IPS-NIHi11 (cell line): Measurements from ENCODE around the gene CEP89.
A peak's percentile ranks its signal among the peaks of the same experiment; 100 is the strongest.
"Not testable (repeated sequence)": the region's sequence is repeated elsewhere in the genome, so short reads cannot be mapped to it uniquely, and the experiment has no call there.

Experiments
- DNase-seq: peaks from one replicate; pipeline ENCODE4 v3.0.0; 2012; ENCODE audit warnings: mixed read lengths, low spot score

The CEP89 gene

DNA sequence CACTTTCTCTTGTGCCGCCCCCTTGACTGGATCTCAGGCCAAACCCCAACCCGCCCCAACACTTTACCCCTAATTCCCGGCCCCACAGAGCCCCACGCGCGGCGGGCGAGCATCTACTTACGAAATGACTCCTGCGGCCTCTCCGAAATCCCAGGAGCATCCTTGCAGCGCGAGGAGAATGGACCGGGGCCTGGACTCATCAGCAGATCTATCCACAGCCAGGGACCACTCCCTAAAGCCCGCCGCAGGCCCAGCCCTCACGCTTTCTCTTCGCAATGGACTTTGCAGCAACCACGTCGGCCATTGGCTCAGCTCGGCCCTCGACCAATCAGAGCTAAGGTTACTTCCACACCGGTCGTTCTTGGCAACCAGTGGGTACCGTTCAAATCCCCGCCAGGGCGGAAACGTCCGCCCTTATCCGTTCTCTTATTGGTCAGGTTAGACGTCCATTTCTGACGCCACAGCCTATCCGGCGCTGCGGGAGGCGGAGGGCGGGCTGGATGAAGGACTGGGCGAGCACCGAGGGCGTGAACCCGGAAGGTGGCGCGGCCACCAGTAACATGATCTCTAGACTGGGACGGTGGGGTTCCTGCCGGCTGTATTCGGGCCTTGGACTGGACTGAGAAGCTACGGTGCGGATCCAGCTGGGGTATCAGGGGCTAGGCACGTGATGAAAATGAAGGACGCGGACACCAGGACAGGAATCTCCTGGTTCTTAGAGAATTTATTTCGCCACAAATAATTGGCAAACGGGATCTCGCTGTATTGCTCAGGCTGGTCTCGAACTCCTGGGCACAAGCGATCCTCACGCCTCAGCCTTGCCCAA, at the start of gene CEP89, which contains the start of gene FAAP24:
CEP89 (minus strand) TSS at position 244 of the 826 bp plus-strand sequence; CDS start at position 160, 84 bp downstream.
FAAP24 (plus strand) TSS at position 528 of the 826 bp plus-strand sequence. CDS start 955 bp downstream, outside the sequence.
- peak; percentile 99 for DNase-seq

DNA sequence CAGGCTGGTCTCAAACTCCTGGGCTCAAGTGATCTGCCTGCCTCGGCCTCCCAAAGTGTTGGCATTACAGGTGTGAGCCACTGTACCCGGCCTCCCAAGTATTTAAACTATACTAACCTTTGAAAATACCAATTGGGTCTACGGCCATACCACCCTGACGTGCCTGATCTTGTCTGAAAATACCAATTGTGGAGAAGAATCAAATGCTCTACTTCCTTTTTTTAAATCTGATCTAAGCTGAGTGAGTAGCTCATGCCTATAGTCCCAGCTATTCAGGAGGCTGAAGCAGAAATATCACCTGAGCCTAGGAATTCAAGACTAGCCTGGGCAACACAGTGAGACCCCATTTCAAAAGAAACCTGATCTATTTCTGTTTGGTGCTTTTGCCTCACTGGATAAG, 39.1 kb upstream of the CEP89 start:
- not testable (repeated sequence) for DNase-seq

DNA sequence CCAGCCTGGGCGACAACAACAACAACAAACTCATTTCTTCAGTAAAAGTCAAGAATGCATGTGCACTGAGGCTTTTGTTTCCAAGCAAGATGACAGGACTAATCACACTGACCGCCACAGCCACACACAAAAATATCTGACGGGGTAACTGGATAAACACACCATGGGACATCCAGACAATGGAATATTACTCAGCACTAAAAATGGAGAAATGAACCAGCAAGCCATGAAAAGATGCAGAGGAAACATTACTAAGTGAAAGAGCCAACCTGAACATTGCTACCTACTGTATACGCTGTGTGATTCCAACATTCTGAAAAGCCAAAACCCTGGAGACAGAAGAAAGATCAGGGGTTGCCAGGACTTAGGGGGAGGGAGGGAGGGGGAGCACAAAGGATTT, 37.0 kb upstream of the CEP89 start:
- DNase-seq, result no peak

DNA sequence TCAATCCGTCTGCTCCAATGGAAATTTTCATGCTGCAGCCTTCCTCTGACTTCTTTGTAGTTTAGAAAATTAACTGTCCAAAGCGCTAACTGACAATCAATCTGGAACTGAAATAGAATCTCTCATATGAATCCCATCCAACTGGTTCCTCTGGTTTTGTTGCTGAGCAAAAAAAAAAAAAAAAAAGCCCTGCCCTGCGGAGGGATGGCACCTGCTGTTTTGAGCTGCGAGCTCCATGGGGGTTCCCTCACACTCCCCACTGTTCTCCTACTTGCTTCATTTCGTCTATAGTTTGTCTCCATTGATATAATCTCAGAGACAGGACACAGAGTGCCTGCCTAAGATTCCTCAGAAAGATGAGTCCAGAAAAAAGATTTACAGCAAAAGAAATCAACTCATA, 33.7 kb upstream of the CEP89 start:
- peak; percentile 33 for DNase-seq

- not testable (repeated sequence) for DNase-seq
Observed at GRCh38 chr19:33003424-33004024, 31.8 kb upstream of the CEP89 start.

GRCh38 chr19:33002126-33002865, 30.5 kb upstream of the CEP89 start:
- not testable (repeated sequence) for DNase-seq

GRCh38 chr19:33000910-33001309, 29.2 kb upstream of the CEP89 start:
- no peak for DNase-seq

GRCh38 chr19:33000510-33000909, 28.8 kb upstream of the CEP89 start:
- DNase-seq, result no peak

DNA sequence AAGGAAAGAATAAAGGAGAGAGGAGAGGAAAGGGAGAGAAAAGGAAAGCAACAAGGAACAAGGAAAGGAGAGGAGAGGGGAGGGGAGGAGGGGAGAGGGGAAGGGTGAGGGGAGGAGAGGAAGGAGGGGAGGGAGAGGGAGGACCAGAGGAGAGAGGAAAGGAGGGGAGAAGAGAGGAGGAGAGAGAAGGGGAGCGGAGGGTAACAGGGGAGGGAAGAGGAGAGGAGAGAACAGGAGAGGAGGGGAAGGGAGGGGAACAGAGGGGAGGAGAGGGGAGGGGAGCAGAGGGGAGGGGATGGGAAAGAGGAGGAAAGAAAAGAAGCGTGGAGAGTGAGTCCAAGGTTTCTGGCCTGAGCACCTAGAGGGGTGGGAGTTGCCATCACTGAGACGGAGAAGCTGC, 27.0 kb upstream of the CEP89 start:
- DNase-seq, result no peak

DNA sequence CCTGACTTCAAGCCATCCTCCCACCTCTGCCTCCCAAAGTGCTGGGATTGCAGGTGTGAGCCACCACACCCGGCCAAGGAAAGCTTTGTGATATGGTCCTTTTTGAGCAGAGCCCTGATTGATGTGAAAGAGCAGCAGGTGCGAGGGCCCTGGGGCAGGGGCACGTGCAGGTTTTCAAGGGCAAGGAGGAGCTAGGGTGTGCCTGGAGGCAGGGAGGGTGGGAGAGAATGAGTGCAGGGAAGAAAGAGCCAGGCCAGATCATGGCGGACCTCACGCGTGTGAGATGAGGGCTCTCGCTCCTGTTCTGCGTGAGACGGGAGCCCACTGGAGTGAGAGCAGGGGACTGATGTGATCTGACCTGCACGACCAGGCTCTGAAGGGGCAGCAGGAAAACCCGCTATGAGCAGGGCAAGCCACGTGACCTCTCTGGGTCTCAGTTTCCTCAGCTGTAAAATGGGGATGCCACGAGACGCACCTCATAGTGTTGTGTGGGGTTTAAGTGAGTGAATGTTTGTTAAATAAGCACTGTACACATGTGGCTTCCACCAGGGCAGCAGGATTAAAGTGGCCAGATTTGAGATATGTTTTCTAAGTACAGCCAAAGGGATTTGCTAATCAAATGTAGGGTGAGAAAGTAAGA, 26.1 kb upstream of the CEP89 start:
- no peak for DNase-seq

- DNase-seq, result not testable (repeated sequence)
Observed at GRCh38 chr19:32997061-32997464, 25.3 kb upstream of the CEP89 start.

DNA sequence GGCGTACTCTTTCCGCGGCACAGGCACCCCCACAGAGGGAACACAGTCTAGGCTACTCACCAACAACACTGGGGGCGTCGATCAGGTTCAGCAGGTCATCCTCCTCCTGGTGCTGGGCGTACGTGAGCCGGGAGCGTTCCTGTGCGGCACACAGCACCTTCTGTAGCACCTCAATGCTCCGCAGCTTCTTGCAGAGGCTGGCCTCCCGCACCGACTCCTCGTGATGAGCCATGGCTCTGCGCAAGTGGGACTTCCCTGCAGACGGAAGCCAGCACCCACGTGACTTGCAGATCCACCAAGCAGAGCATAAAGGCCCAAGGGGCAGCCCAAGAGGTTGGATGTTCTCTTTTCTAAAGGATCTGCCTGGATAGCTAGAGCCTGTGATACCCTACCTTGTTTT, 24.2 kb upstream of the CEP89 start:
- not testable (repeated sequence) for DNase-seq

DNA sequence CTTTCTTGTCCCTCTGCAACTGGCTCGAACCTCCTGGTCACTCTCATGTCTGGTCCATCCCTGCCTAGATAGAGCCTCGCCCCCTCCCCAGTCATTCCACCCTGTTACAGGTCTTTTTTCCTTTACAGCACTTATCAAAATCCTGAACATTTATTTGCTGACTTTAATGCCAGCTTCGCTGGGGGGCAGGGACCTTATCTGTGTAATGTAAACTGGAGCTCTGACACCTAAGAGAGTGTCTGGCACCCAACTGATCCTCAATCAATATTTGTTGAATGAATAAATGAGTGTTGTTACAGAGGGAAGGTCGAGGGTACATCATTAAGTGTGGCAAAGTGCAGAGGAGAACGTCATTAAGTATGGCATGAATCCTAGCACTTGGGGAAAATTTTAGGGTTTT, 17.0 kb upstream of the CEP89 start:
- DNase-seq, result no peak

- not testable (repeated sequence) for DNase-seq
Observed at GRCh38 chr19:32988254-32988653, 16.5 kb upstream of the CEP89 start.

GRCh38 chr19:32982488-32982887, 10.7 kb upstream of the CEP89 start:
- DNase-seq, result not testable (repeated sequence)

DNA sequence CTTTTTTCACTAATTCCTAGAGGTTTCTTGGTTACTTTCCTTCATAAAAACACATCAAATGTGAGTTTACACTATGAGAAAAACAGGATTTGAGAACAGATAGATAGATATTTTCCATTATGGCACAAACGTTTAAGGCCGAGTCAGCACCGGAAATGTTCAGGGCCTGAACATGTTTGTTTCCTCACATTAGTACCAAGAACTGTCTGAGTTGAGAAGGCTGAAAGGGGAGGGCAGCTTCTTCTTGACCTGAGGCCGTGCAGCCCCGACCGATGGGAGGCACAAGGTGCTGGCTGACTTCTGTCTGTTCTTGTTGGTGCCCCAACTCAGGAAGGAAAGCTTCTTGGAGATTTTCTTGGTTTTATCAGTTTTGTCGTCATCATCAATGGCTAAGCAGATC, 8.0 kb upstream of the CEP89 start:
- not testable (repeated sequence) for DNase-seq

DNA sequence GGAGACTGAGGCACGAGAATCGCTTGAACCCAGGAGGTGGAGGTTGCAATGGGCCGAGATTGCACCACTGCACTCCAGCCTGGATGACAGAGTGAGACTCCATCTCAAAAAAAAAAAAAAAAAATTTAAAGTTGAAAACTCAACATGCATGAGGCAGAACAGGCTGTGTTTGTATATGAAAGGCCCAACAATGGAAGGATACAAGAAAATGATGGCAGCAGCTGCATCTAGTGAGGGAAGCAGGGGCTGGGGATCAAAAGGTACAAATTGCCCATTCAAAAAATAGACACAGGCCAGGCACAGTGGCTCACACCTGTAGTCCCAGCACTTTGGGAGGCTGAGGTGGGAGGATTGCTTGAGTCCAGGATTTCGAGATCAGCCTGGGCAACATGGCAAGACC, 6.1 kb upstream of the CEP89 start:
- not testable (repeated sequence) for DNase-seq

GRCh38 chr19:32977280-32977679, 5.5 kb upstream of the CEP89 start:
- no peak for DNase-seq

DNA sequence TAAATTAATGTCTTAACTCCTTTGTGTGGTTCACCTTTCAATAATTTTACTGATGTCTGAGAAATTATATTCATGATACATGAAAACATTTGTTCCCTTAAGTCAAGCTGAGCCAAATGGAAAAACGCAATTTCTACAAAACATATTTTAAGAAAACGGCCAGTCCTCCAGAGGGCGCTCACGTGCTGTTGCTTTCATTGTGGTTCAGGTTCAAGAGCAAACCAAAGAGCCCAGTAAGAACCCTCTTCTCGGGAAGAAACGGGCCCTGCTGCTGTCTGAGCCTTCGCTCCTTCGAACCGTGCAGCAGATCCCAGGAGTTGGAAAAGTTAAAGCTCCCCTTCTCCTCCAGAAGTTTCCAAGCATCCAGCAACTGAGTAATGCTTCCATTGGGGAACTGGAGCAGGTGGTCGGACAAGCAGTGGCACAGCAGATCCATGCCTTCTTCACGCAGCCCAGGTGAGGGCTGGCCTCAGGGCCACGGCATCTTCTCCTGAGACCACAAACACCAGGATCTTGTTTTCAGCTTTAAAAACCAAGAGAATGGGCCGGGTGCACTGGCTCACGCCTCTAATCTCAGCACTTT, 4.6 kb upstream of the CEP89 start:
- peak; percentile 69 for DNase-seq

DNA sequence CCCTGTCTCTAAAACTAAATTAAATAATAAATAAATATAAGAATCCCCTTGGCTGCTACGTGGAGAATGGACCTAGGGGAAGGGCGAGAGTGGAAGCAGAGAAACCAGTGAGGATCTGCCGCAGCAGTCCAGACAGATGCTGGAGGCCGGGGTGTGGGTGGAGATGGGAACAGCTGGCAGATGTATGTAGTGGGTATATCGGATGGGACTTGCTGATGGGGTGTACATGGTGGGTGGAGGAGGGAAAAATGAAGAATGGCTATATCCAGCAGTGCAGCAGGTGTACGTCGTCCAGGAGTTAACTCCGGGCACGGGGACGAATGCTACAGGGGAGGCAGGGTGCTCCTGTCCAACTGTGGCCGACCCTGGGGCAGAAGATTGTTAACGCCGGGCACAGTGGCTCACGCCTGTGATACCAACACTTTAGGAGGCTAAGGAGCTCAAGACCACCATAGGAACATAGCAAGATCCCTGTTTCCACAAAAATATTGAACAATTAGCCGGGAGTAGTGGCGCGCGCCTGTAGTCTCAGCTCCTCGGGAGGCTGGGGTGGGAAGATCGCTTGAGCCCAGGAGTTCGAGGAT, 654 bp downstream of the CEP89 start:
- no peak for DNase-seq

DNA sequence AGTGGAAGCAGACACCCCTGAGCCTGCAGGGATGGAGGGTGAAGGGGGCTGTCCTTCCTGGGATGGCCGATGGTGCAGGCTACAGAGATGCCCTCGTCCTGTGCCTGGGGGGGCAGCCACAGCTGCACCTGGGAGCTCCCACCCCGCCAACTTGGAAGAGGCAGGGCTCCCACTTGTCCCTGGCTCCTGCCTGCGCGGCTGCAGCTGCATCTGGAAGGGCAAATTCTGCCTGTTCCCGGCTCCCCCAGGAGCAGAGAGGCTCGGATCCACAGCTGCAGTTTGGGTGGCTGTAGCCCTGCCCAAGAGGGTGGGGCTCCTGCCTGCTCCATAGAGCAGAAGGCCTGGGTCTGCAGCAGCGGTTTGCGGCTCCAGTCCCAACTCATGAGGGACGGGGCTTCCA, 2.2 kb downstream of the CEP89 start:
- no peak for DNase-seq
